ENCODE data around the gene TCF7L2. TPM values are rescaled to one million over a fixed set of nuclear protein-coding genes. Genes with fewer than 3 reads are reported as not detected.

Gene TCF7L2
- polyA plus RNA-seq, 1 donor from 2014 or later: 1.7 TPM

DNA sequence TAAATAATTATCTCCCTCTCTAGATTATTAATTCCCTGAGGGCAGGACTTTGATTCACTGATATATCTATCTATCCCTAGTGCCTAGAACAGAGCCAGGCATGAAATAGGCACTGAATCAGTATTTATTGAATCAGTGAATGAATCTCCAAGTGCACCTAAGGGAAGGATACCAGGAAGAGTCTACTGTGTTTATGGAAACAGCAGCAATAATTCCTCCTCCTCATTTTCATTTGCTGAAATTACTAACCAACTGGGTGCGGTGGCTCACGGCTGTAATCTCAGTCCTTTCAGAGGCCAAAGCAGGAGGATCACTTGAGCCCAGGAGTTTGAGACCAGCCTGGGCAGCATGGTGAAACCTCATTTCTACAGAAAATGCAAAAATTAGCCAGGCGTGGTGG is 161.2 kb downstream of the TCF7L2 start:
- Histone ChIP-seq H3K9me3 (ENCODE audit: low read length) (no peaks in the 10 kb centered on the region), H2AFZ (ENCODE audit: low read depth, low read length) (no peak overlapping the region), H3K4me2 (ENCODE audit: low read length) (no peak overlapping the region), H3K9me2 (ENCODE audit: insufficient read depth, low read length) (no peaks in the 10 kb centered on the region), H4K20me1 (ENCODE audit: insufficient read depth) (no peaks in the 10 kb centered on the region), H3K27ac (ENCODE audit: low read length) (no peak overlapping the region), H3K79me2 (replicated peaks; ENCODE audit: insufficient read depth, low read length) (peaks cover 14% of the 10 kb centered on the region), H3K27me3 (ENCODE audit: insufficient read depth, low read depth, low read length) (no peaks in the 10 kb centered on the region), H3K9ac (ENCODE audit: low read length) (no peak overlapping the region), H3K4me3 (ENCODE audit: low read length) (no peak overlapping the region), H3F3A (ENCODE audit: insufficient read depth, low read length, poor library complexity, severe bottlenecking) (no peaks in the 10 kb centered on the region), H3K36me3 (ENCODE audit: insufficient read depth, low read length) (no peaks in the 10 kb centered on the region)
- no peak for TF ChIP-seq MXI1 (conservative IDR thresholded peaks at IDR 0.05; ENCODE audit: poor library complexity, severe bottlenecking)
- TF ChIP-seq TAF1 (IDR thresholded peaks at IDR 0.05; ENCODE audit: low read depth): no peak
- TF ChIP-seq RAD21 (conservative IDR thresholded peaks at IDR 0.05): no peak
- TF ChIP-seq, protein P1, sequence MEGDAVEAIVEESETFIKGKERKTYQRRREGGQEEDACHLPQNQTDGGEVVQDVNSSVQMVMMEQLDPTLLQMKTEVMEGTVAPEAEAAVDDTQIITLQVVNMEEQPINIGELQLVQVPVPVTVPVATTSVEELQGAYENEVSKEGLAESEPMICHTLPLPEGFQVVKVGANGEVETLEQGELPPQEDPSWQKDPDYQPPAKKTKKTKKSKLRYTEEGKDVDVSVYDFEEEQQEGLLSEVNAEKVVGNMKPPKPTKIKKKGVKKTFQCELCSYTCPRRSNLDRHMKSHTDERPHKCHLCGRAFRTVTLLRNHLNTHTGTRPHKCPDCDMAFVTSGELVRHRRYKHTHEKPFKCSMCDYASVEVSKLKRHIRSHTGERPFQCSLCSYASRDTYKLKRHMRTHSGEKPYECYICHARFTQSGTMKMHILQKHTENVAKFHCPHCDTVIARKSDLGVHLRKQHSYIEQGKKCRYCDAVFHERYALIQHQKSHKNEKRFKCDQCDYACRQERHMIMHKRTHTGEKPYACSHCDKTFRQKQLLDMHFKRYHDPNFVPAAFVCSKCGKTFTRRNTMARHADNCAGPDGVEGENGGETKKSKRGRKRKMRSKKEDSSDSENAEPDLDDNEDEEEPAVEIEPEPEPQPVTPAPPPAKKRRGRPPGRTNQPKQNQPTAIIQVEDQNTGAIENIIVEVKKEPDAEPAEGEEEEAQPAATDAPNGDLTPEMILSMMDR (IDR thresholded peaks at IDR 0.05; ENCODE audit: poor library complexity, severe bottlenecking): no peak
- TF ChIP-seq EZH2 (IDR thresholded peaks at IDR 0.05; ENCODE audit: borderline replicate concordance, insufficient read depth, low read length, poor library complexity, severe bottlenecking): no peak
- no peak for TF ChIP-seq SMC3 (conservative IDR thresholded peaks at IDR 0.05; ENCODE audit: poor library complexity)
- no peak for TF ChIP-seq POLR2AphosphoS5 (IDR thresholded peaks at IDR 0.05)

DNA sequence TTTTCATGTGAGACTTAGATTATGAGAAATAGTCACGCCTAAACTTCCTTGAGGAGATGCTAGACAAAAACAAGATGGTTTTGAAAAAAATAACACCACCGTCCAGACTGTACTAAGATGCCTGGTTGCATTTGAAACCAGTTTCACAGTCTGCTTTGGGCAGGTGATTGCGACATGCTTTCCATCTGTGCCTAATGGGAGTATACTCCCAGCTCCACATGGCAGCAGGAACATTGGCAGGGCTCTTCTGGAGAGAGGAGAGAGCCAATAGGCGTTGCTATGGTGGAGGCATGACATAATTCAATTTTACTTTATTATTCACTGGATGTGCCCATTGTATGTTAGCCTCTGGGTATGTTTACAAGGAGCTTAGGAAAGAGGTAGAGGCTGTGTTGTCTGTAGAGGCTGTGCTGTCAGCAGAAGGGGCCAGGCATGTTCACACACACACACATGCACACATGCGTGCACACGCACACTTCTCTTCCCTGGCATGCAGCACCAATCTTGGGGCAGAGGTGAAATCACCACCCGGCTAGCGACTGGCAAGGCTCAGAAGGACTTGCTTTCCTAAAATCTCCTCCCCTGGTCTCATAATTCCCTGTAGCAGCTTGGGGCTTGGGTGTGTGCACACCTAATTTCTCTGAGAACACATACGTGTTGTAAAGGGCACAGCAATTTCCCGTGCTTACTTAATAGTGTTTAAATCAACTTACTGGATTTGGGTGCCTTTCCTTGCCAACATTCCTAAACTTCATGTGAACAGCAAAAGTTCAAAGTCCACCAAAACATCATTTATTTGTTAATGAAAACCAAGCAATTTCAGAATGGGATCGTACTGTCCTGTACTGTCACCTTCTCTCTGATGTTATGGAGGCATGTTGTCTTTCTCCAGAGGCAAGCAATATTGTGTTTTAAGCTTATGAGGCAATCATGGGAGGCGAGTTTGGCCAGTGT is 162.1 kb downstream of the TCF7L2 start:
- Histone ChIP-seq H2AFZ (ENCODE audit: low read depth, low read length) (no peak overlapping the region), H3K9ac (ENCODE audit: low read length) (no peak overlapping the region), H3K79me2 (replicated peaks; ENCODE audit: insufficient read depth, low read length) (peaks cover 14% of the 10 kb centered on the region), H3K27ac (ENCODE audit: low read length) (no peak overlapping the region), H3K9me3 (ENCODE audit: low read length) (no peaks in the 10 kb centered on the region), H3K4me3 (ENCODE audit: low read length) (no peak overlapping the region), H3K27me3 (ENCODE audit: insufficient read depth, low read depth, low read length) (no peaks in the 10 kb centered on the region), H3K36me3 (ENCODE audit: insufficient read depth, low read length) (no peaks in the 10 kb centered on the region), H3K9me2 (ENCODE audit: insufficient read depth, low read length) (no peaks in the 10 kb centered on the region), H4K20me1 (ENCODE audit: insufficient read depth) (no peaks in the 10 kb centered on the region), H3K4me2 (ENCODE audit: low read length) (no peak overlapping the region), H3F3A (ENCODE audit: insufficient read depth, low read length, poor library complexity, severe bottlenecking) (no peaks in the 10 kb centered on the region)
- TF ChIP-seq, protein P2, sequence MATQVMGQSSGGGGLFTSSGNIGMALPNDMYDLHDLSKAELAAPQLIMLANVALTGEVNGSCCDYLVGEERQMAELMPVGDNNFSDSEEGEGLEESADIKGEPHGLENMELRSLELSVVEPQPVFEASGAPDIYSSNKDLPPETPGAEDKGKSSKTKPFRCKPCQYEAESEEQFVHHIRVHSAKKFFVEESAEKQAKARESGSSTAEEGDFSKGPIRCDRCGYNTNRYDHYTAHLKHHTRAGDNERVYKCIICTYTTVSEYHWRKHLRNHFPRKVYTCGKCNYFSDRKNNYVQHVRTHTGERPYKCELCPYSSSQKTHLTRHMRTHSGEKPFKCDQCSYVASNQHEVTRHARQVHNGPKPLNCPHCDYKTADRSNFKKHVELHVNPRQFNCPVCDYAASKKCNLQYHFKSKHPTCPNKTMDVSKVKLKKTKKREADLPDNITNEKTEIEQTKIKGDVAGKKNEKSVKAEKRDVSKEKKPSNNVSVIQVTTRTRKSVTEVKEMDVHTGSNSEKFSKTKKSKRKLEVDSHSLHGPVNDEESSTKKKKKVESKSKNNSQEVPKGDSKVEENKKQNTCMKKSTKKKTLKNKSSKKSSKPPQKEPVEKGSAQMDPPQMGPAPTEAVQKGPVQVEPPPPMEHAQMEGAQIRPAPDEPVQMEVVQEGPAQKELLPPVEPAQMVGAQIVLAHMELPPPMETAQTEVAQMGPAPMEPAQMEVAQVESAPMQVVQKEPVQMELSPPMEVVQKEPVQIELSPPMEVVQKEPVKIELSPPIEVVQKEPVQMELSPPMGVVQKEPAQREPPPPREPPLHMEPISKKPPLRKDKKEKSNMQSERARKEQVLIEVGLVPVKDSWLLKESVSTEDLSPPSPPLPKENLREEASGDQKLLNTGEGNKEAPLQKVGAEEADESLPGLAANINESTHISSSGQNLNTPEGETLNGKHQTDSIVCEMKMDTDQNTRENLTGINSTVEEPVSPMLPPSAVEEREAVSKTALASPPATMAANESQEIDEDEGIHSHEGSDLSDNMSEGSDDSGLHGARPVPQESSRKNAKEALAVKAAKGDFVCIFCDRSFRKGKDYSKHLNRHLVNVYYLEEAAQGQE (IDR thresholded peaks at IDR 0.05; ENCODE audit: borderline replicate concordance): no peak
- TF ChIP-seq MXI1 (conservative IDR thresholded peaks at IDR 0.05; ENCODE audit: poor library complexity, severe bottlenecking): no peak
- TF ChIP-seq RAD21 (conservative IDR thresholded peaks at IDR 0.05): no peak
- TF ChIP-seq EP300 (conservative IDR thresholded peaks at IDR 0.05; ENCODE audit: poor library complexity, severe bottlenecking): no peak
- TF ChIP-seq EZH2 (IDR thresholded peaks at IDR 0.05; ENCODE audit: borderline replicate concordance, insufficient read depth, low read length, poor library complexity, severe bottlenecking): no peak
- TF ChIP-seq, protein P1 (IDR thresholded peaks at IDR 0.05; ENCODE audit: poor library complexity, severe bottlenecking): no peak
- TF ChIP-seq POLR2AphosphoS5 (IDR thresholded peaks at IDR 0.05): no peak
- no peak for TF ChIP-seq SMC3 (conservative IDR thresholded peaks at IDR 0.05; ENCODE audit: poor library complexity)
- no peak for TF ChIP-seq TAF1 (IDR thresholded peaks at IDR 0.05; ENCODE audit: low read depth)
